NCI-H1092 (cell line): Measurements from ENCODE around the gene NUDT2.
"Not testable (repeated sequence)": the region's sequence is repeated elsewhere in the genome, so short reads cannot be mapped to it uniquely, and the experiment has no call there.

ENCODE experiments used
- DNase-seq: peaks from one replicate; lab custom pipeline; 2025; lab: John Stamatoyannopoulos, UW

NUDT2 gene

DNA sequence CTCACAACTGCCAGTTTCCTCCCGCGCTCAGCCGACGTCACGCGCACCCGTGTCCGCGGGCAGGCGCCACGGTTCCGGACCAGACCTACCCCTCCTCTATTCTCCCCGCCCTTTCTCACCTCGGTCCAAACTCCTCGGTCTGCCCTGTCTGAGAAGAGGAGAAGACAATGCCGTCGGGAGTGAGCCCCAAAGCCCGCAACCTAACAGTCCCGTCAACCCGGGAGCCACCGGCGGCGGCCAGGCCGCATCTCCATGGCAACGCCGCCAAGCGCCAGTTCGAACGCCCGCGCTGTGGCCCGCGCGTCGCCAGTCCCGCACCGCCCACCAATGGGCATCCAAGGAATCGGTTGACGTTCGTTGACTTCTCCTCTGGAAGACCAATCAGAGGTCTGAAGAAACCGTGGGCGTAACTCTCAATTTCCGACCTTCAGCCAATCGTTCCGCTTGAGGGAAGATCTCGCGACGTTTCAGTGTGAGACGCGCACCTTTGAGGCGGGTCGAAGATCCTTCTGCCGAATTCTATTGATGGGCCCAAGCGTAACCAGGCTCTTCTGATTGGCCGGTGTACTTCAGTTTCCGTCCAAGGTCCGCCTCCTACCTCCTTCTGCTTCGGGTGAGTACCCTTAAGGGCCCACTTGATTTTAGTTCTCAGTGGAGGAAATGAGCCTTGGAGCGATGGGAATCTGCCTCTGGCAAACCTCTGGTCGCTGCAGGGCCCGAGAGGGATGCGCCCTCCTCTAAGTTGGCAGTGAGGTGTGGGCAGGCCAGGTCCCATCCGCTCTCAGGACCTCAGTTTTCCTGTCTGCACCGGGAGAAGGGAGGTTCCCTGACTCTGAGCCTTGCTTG is at the start of gene NUDT2, which contains the start of gene KIF24:
TSS of gene NUDT2 (plus strand) at position 583 of the 846 bp plus-strand sequence. CDS start 9,471 bp downstream, outside the sequence.
TSS of gene KIF24 (minus strand) at position 282 of the 846 bp plus-strand sequence. CDS start 17,922 bp downstream, outside the sequence.
- DNase-seq, result peak; percentile 100

DNA sequence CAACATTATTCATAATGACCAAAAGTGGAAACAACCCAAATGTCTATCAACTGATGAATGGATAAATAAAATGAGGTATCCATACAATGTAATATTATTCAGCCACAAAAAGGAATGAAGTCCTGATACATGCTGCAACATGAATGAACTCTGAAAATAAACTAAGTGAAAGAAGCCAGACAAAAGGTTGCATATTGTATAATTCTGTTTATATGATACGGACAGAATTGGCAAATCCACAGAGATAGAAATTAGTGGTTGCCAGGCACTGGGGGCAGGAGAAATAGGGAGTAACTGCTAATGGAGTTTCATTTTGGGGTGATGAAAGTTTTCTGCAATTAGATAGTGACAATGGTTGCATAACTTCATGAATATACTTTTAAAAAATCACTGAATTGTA is 47.3 kb upstream of the NUDT2 start:
- DNase-seq, result no peak

DNA sequence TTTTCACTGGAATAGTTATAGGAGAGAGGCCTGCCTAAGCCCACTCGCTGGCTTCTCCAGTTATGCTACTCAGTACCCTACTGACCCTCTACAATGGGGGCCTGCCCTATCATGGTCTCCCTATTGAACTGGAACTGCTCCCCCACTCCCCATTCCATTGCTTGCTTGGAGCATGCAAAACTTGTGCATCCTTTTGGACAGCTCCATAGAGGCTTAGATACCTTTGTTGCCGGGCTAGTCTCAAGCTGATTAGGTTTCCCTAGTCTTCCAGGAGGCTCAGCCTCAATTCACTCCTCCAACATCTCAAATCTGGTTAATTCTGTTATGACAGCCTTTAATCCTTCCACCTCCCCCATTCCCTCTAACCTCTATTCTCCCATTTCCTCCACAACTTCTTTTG is 40.2 kb upstream of the NUDT2 start:
- DNase-seq, result no peak

DNA sequence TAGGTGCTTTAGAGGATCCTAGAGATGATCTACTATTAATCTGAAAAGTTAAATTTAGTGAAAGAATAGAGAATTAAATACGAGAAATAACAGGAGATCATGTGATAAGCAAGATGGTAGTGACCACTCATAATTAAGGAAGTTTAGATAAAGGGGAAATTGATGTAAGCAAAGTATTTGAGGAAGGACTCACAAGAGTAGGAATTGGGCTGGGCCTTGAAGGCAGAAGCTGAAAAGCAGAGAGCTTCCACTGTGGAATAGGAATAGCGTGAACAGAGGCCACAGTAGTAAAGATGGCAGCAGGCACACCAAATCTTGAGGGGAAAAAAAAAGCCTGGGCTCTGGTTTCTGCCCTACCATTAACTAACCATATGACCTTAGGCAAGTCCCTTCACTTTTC is 38.3 kb upstream of the NUDT2 start:
- no peak for DNase-seq

DNA sequence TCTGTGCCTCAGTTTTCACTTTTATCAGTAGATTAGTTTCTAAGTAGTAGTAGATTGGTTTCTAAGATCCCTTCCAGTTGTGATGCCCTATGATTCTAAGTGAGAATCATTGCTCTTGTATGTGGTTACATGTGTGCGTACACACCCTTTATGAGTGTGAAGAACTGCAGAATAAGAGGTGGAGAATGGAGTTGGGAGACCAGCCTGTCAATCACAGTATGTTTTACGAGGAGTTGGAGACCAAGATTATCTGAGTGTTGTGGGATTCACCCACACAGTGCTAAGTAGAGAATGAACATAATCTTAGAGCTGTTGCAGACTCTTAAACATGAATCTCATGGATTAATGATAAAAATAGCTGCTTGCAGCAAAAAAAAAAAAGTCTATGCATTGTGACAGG is 37.9 kb upstream of the NUDT2 start:
- DNase-seq, result no peak

DNA sequence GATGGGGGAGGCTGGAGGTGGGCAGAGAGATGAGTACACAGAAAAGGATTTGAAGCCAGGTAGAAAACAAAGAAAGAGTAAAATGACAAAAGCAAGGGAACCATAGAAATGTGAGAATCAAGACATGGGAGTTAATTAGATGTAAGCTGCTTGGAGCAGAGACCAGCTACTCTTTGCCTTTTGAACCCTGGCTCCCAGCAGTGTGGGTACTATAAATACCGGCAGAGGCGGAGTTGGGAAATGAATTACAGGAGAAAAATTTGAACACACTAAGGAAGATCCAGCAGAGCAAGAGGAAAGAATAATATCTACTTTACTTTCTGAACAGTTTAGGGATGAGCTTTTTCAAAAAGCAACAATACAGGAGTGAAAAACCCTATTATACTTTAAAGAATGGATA is 36.8 kb upstream of the NUDT2 start:
- DNase-seq, result no peak

DNA sequence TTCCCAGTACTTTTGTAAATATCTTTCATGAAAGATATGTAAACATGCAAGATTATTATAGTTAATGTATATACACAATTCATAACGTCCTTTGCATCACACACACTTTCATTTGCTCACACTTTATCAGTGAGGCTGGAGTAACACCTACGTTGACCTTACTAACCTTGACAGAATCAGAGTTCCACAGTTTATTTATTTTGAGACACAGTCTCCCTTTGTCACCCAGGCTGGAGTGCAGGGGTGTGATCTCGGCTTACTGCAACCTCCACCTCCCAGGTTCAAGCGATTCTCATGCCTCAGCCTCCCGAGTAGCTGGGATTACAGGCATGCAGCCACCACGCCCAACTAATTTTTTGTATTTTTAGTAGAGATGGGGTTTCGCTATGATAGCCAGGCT is 28.3 kb upstream of the NUDT2 start:
- not testable (repeated sequence) for DNase-seq

DNA sequence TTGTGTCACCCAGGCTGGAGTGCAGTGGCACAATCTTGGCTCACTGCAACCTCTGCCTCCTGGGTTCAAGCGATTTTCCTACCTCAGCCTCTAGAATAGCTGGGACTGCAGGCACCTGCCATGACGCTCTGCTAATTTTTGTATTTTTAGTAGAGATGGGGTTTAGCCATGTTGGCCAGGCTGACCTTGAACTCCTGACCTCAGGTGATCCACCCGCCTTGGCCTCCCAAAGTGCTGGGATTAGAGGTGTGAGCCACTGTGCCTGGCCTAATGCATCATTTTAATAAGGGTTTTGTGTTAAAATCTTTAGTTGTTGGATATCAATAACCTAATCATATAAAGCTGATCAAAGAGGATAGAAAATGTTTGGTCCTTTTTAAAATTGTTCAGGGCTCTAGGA is 21.1 kb upstream of the NUDT2 start:
- not testable (repeated sequence) for DNase-seq

DNA sequence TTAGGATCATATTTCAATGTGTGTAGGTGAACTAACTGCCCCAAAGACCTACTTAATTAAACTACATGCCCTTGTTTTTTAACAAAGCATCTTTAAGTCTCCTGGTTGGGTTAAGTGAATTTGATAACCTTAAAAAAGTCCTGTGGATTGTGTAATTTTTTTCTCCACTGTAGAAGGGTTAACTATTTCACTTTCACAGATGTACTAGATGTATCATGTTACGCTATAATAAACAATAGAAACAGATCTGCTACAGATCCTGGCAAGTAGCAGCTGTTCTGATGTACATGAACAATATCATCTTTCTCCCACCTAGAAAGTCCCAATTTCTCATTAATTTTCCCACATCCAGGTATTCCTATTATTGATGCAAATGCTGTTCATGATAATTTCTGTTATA is 19.2 kb upstream of the NUDT2 start:
- DNase-seq, result peak; percentile 22

DNA sequence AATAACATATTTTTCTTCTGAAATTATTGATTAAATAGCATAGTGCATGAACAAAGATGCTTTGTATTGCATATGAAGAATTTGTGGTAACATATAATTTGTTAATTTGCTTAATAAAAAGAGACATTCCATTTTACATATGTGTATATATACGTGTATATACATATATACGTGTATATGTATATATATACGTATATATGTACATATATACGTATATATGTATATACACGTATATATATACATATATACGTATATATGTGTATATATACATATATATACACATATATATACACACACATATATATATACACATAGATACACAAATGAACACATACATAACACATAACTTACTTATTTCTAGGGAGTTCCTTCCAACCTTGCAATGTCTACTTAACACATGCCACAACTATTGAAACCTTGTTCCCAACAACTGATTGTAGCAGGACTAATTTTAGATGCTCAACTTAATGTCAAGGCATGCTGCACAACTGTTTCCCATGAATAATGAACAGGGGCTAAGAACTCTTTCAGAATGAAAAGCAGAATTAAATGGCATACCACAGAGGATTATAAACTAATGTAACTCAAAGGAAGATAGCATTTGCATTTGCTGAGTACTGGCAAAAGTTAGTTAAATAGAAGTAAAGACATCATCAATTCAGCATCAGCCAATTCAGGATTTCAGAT is 17.7 kb upstream of the NUDT2 start:
- no peak for DNase-seq

DNA sequence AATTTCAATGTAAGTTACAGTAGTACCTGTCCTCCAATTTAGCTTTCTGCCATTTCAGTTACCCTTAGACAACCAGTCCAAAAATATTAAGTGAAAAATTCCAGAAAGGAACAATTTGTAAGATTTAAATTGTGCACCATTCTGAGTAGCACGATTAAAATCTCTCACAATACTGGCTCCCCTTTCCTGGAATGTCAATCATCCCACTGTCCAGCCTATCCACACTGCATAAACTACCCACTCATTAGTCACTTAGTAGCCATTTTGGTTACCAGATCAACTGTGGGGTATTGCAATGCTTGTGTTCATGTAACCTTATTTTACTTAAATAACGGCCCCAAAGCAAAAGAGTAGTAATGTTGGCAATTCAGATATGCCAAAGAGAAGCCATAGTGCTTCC is 11.9 kb upstream of the NUDT2 start:
- DNase-seq, result no peak

DNA sequence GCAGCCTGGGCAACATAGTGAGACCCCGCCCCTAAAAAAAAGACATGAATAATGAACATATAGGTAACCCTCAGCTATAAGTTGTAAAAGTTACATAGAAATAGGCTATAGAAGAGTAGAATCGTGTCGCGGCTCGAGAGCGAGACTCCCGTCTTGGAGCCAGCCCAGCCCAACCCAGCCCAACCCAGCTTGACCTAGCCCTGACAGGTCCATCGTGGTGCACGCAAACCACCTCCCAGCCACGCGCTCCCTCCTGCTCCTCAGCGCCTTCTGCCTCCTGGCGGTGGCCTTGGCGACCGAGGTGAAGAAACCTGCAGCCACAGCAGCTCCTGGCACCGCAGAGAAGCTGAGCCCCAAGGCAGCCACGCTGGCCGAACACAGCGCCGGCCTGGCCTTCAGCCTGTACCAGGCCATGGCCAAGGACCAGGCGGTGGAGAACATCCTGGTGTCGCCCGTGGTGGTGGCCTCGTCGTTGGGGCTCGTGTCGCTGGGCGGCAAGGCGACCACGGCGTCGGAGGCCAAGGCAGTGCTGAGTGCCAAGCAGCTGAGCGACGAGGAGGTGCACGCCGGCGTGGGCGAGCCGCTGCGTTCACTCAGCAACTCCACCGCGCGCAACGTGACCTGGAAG is 11.1 kb upstream of the NUDT2 start:
- DNase-seq, result no peak

DNA sequence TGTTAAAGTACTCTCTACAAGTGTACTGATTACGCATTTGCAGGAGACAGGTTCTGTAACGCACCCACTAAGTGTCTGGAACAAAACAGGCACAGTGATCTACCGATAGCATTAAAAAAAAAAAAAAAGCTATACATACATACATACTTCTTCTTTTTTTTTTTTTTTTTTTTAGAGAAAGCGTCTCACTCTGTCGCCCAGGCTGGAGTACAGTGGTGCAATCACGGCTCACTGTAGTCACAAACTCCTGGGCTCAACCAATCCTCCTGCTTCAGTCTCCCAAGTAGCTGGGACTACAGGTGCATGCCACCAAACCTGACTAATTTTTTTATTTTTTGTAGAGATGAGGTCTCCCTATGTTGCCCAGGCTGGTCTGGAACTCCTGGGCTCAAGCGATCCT is 7.9 kb upstream of the NUDT2 start:
- no peak for DNase-seq

DNA sequence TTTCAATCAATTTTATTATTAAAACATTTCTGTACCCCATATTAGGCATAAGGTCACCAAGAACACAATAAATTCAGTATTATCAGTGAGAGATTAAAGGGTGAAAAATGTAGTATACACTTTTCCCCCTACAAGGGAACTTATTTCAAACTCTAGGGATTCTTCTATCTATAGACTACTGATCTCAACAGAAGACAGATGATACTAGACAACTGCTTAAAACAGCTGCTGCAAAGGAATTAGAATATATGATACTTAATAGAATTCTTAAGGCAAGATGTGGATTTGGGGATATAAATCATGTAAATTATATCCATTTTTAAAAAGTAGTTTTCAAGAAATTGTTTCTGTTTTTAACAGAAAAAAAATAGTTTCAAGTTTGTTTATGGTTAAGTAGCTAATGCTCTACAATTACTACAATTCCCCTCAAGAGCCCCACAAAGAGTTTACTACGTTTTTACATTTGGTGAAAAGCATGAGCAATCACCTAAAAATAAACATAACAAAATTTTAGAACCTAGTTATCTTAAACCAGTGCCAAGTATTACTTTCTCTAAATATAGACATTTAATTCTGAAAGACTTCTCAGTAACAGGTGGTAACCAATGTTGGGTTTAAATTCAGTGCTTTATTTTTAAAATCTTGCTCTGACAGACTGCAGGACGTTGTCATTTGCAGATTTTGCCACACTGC is 6.3 kb upstream of the NUDT2 start:
- no peak for DNase-seq

DNA sequence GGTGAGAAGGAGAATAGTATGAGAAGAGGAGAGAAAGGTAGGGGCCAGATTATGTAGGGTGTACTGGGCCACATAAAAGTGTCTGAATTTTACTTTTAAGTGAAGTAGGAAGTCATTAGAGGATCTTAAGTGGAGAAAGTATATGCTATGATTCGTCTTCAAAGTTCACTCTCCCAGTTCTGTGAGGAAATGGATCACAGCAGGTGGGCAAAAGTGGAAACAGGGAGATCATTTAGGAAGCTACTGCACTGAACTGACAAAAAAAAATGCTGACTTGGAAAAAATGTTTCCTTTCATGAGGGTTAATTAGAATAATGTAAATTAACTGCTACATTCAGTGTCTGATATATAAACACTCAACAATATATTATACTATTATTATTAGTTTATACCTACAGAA is 2.7 kb upstream of the NUDT2 start:
- no peak for DNase-seq

DNA sequence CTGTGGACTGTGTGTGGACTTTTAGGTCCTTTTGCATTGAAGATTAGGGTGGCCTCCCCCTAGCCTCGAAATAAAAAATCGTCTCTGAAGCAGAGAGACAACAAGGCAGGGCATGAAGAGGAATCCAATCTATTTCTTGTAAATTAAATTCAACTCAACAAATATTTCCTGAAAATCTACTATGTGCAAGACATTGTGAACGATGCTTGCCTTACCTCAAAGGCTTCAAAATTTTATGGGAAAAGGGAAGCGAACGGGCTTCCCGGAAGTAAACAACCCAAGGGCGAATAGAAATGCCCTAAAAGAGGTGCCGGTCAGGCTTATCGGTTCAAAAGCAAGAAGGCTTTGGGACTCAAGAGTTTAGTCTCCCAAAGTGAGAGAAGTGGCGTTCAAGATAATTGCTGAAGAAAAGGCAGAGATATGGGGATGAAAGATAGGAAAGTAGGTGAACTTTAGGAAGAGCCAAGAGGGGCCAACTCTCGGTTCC is 826 bp upstream of the NUDT2 start:
- DNase-seq, result peak; percentile 51

DNA sequence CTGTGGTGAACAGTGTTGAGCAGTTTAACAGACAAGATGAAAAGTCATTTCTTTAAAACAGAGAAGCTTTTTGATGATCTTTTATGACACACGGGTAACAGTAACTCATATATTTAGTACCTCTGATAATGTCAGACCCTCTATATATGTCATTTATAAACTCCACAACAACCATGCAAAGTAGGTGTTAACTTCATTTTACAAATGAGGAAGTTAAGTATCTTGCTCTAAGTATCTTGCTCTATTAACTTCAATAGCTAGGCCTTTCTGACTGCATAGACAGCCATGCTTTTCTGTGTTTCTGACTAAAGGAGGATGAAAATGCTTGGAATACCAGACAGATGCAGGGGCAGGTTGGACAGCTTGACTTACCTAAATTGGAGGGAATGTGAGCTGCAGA is 1.8 kb downstream of the NUDT2 start:
- DNase-seq, result no peak

DNA sequence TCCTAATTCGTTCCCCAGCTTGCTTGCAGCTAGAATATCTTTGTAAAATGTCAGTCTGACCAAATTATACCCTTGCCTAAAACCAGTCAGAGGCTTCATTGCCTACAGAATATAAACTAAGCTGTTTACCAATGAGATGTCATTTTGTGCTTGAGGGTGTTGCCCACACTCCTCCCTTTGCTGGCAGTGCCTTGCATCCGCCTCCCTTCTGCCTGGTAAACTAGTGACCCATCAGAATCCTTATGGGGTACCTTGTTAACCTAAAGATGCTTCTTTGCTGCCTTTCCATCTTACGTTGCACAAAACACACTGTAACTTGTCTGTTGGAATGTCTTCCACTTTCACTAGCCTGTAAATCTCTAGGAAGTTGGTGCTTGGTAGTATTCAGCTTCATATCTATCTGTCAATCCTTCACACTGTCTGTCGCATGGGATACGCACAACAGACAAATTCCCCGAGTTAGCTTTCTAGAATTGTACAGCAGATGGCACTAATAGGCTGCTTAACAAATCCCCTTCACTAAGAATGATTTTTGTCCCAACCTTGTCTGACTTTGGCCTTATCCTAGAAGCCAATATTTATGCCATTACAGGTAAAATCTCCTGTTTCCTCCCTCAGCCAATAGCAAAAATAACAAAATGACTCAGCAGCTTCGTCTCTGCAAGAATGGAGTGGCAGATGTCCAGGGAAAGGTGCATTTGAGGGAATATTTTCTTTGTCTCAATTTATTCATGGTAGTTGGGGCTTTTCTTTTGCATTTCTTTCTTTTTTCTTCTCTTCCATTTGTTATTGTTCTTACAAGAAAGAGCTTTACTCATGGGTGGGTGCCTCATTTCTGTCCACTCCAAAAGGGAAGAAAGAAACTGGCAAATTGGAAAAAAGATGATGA is 3.0 kb downstream of the NUDT2 start:
- no peak for DNase-seq

DNA sequence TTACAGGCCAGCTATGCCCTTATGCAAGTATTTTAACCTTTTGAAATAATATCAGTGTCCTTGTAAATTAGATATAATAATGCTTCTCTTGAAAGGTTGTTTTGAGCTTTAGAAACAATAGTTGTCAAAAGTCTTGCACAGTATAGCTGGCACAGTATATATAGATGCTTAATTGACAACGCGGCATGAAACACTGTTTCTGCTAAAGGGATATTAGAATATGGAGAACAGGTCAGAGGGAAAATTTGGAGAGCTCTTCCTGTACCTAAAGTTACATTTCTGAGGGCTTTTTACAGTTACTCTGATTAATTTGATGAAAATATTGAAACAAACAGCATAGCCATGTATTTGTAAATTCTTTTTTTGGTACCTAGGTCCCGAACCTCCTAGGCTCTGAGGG is 4.5 kb downstream of the NUDT2 start:
- DNase-seq, result no peak

DNA sequence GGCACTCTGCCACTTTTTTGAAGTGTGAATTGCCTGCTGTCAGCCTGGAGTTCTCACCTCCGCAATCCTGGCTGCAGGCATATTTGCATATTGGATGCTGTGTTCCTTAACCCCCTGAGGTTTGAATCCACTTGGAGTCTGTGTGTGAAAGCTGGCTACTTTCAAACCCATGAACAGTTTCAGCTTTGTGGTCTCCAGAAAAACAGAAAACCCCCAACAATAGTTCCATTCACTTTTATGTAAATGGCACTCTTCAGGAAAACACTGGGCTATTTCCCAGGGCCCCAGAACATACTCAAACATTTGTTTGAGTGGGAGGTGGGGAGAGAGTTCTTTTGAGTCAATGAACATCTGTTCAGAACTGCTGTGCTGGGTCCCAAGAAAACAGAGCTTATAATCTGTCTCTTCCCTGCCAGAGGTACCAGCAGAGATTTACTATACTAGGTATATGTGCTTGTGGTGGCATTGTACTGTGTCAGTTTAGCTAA is 5.0 kb downstream of the NUDT2 start:
- DNase-seq, result no peak

DNA sequence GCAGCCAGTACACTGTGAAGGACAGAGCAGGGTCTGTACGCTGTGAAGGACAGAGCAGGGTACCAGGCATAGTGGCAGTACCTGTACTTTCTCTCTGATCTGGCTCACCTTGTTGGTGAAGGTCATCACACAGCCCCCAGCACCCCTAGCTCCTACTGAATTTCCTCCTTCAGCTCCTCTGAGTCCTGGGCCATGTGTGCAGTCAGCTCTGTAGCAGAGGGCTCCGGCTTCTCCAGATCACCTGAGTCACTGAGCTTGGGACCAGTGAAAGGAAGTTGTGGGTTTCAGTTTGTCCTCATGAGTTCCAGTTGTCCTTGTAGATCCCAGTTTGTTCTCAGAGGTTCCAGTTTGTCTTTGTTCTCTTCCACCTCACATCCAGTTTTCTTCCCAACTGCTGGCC is 5.5 kb downstream of the NUDT2 start:
- no peak for DNase-seq
